ENCODE measurements around the gene CAMK2A.

GRCh38 chr5:150277043-150277442 lies 12.5 kb downstream of the CAMK2A start:
- no peak for TF ChIP-seq CTCF (IDR thresholded peaks at IDR 0.05)
- TF ChIP-seq POLR2A (IDR thresholded peaks at IDR 0.05): no peak
